NCI-H2081 treated with DMSO at 0.1 percent for 48 hours (cell line): Measurements from ENCODE around the gene FAM78A.

Source experiments
- DNase-seq: peaks from one replicate; lab custom pipeline; 2025; lab: John Stamatoyannopoulos, UW

Gene FAM78A

GRCh38 chr9:131276094-131276888 lies at the start of gene FAM78A:
Gene FAM78A (minus strand): TSS chr9:131276510. CDS start chr9:131276179, 331 bp downstream.
- DNase-seq: no peak

DNA sequence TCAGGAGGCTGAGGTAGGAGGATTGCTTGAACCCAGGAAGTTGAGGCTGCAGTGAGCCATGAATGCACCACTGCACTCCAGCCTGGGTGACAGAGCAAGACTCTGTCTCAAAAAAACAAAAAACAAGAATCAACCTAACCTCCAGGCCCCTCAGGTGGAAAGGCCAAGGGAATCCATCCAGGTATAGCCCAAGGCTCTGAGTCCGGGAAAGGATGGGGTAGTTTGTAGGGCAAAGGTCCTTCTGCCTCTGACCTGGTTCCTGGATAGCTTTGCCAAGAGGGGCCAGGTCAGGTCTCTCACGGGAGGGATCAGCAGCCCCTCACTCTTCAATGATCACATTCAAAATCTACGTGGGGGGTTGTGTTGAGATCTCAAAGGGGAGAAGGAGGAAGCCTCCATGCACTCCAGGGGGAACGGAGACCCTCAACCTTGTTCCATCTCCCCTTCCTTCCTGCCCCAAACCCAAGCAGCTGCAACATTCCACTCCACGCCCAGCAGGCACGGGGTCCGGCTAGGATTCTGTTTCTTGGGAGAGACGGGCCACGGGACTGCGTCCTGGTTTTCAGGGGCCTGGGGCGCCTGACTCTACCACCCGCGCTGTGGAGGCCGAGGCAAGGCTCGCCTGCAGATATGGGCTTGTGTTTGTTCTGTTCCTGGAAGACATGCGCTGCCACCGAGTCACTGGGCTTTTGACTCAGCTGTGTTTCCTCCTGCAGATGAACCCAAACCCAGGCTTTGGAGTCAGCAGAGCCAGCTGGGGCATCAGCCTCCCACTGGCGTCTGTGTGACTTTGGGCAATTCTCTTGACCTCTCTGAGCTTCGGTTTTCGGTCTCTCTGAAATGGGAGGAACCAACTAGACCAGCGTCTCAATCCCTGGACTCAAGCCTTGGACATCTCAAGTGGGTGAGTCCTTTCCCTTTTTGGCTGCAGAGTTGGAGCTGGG lies 48.7 kb upstream of the FAM78A start:
- no peak for DNase-seq

DNA sequence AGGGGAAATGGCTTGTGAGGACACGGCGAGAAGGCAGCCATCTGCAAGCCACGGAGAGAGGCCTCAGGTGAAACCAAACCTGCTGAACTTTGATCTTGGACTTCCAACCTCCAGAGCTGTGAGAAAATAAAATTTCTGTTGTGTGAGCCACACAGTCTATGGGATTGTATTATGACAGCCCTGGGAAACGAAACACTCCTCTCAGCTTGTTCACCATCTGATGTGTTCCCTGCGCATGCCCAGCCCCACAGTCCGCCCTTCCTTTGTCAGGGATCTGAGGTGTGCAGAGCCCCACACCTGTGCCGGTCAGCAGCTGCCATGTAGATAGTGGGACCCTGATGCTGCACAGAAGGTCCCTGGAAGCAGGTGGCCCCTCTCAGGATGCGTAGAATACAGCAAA lies 47.3 kb upstream of the FAM78A start:
- DNase-seq: no peak

DNA sequence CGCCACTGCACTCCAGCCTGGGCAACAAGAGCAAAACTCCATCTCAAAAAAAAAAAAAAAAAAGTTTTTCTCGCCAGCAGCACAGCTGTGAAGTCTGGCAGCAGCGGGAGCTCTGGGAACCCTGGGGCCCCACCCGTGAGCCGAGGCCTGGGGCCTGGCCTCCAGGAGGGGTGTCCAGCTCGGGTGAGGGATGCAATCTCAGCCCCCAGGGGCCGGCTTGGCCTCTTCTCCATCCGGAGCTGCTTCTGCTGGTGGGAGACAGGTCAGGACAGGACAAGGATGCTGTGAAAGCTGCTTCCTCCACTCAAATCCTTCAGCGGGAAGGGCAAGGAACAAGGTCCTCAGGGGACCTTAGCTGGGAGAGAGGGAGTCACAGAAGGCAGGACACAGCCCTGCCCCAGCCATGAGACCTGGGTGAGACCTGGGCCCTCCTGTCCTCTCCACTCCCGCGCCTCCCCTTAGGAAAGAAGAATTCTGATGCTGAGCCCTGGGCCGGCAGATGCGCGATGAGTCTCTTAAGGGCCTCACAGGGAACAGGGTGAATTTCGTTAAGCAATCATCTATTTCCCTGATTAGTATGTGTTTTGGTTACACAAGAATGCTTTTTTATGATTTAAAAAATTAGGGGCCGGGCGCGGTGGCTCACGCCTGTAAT lies 43.8 kb upstream of the FAM78A start:
- DNase-seq: no peak

DNA sequence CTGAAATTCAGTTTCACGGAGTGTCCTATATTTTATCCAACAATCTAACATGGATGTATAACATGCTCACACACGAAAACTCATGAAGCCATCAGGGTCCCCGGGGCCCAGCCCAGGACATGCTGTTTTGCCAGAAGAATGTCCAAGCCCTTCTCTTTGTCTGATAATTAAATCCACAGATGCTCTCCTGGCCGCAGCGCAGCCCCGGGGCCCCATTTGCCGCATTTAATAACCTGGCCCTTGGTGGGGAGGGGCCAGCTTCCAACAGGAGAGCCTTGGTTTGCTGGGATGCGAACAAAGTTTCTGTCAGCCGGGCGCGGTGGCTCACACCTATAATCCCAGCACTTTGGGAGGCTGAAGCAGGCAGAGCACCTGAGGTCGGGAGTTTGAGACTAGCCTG lies 43.2 kb upstream of the FAM78A start:
- DNase-seq: no peak

- DNase-seq: no peak
Observed at GRCh38 chr9:131318231-131319085, 42.1 kb upstream of the FAM78A start.

DNA sequence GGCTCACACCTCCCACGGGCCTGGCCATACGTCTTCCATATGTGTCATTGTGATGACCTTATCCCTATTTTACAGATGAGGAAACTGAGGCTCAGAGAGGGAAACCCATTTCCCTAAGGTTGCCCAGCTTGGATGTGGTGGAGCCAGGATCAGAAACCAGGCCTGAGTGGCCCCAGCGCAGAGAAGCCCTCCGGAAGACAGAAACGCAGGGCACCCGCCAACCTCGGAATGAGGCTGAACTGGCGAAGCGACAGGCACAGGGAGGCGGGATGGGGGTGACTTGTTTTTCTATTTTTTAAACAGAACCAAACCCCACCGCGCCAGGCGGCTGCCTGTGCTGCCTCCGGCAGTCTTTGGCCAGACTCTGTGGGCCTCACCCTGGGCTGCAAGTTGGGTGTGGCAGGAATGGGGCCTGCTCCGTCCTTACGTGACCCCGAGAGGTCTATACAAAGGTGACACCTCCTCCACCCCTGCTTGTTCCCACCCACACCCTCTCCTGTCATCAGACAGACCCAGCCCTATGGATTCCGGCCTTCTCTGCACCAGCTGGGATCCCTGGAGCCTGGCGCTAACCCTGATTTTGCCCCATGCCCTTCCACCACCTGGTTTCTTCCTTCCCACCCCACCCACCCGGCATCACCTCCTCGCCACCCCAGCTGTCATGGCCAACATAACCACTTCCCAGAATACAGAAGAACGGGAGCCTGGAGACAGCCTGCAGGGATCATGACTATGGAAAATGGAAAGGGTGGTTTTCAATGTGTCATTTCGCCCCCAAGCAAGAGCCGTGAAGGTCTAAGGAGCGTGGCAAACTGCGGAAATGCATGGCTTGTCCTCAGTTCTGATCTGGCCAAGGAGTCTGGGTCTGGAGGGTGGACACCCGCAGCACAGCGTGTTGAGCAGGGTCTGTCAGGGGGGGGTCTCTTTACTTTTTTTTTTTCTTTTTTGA lies 36.8 kb upstream of the FAM78A start:
- DNase-seq: no peak

GRCh38 chr9:131312246-131312645 lies 35.9 kb upstream of the FAM78A start:
- no peak for DNase-seq

DNA sequence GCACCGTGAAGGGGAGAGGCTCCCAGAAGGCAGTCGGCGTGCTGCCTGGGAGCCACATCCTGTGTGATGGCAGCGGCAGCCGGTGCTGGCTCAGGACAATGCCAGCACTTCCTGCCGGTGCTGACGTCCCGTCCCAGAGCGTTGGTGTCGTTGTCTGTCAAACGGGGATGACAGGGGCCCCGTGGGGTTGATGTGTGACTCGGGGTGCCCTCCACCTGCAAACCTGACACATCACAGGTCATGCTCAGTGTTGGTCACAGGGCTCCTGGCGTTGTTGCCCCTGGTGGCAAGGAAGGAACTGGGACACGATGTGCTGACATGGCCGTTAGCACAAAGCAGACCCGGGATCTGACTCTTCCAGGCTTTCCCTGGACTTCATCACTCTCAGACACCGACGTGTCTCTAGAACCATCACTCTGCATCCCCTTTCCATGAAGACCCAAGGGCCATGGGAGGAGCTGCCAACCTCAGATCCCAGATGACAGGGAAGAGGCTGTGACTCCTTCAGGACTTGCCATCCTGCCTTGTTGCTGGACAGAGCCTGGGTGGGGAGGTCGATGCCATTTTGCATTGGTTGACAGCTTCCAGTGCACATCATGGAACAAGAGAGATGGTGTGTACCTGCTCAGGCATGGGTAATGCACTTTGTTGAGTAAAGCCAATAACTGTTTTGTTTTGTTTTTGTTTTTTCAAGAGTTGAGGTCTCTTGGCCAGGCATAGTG lies 34.7 kb upstream of the FAM78A start:
- no peak for DNase-seq

- DNase-seq: no peak
Observed at GRCh38 chr9:131309530-131310276, 33.4 kb upstream of the FAM78A start.

DNA sequence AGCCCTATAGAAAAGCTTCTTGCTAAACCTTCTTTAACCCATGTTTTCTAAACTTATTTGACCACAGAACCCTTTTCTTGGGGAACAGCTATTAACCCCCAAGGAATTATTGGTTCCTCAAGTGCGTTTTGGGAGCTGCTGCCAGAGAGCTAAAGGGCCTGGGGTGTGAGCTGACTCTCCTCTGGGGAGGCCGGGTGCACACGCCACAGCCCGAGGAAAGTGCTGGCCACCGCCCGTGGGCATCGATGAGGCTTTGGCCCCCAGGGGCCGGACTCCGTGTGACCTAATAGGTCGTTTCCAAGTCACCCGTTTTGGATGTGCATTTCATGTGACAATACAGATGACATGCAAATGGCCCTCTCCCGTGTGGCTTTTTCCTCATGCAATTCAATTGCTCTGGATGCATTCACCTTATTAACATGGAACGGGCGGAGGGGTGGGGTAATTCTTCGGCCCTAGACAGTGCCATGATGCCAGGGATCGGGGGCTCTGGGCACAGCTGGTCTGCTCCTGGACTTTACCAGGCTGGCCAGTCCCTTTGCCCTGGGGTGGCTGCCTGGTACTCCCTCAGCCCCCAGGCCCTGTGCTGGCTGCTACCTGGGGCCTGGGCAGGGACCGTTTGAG lies 32.7 kb upstream of the FAM78A start:
- DNase-seq: no peak

GRCh38 chr9:131308452-131308851 lies 32.1 kb upstream of the FAM78A start:
- no peak for DNase-seq

GRCh38 chr9:131307974-131308373 lies 31.7 kb upstream of the FAM78A start:
- DNase-seq: no peak

DNA sequence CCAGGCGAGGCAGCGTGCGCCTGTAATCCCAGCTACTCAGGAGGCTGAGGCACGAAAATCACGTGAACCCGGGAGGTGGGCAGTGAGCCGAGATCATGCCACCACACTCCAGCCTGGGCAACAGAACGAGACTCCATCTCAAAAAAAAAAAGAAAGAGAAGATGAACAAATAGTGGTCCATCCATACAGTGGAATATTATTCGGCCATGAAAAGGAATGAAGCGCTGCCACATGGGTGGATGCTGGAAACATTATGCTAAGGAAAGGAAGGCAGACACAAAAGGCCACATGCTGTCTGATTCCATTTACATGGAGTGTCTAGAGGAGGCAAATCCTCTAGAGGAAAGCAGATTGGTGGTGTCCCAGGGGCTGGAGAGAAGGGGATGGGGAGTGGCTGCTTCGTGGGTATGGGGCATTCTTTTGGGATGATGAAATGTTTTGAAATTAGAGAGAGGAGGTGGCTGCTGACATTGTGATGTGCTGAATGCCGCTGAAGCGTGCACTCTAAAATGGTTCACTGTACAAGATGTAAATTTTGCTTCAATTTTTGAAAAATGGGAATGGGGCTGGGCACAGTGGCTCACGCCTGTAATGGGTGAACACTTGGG lies 30.2 kb upstream of the FAM78A start:
- no peak for DNase-seq

GRCh38 chr9:131304676-131305355 lies 28.5 kb upstream of the FAM78A start:
- DNase-seq: no peak

- DNase-seq: no peak
Observed at GRCh38 chr9:131303381-131304321, 27.3 kb upstream of the FAM78A start.
